ENCODE results near the gene ADGRL1.
"Not testable (repeated sequence)": the region's sequence is repeated elsewhere in the genome, so short reads cannot be mapped to it uniquely, and the experiment has no call there.

ADGRL1 gene

DNA sequence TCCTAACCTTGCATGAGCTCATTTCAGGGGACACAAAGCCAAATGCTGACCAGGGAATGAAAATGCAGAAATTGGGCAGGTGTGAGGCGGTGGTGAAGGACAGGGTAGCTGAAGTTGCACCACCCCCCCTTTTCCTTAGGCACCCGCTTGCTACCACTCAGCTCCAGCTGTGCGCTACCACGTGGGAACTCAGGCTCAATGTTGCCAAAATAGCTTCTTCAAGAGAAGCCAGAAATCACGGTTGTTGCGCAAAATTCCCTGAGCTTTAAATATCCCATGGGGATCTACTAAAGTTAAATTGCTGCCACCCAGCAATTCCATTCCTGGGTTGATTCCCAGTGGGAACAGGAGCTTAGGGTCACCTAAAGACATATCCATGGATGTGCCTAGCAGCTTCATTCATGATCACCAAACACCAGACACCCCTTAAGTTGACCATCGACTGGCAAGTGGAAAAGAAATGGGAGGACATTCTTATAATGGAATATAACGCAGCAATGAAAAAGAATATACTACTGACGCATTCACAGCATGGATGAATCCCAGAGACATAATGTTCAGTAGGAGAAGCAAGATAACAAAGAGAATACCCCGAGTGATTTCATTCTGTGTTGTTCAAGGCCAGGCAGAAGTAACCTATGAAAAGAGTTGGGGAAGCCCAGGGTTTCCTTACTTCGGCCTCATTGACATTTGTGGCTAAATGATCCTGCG lies 12.8 kb upstream of the ADGRL1 start:
- no peak for DNase-seq

DNA sequence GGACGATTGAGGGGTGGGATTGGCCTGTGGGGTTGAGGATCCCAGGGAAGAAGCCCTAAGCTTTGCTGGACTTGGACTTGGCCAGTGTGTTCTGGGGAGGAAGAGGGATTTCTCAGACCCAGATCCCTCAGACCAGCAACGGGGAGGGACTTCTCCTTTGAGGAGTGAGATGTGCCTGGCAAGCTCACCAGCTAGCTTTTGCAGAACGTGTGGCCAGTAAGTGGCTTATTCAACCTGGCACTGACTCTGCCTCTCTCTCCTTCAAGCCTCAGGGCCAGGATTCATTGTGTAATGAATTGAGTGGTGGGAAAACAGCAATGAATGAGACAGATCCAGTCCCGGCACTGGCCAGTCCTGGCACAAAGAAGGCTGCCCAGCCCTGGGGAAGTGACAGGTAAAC lies 11.9 kb upstream of the ADGRL1 start:
- not testable (repeated sequence) for DNase-seq

DNA sequence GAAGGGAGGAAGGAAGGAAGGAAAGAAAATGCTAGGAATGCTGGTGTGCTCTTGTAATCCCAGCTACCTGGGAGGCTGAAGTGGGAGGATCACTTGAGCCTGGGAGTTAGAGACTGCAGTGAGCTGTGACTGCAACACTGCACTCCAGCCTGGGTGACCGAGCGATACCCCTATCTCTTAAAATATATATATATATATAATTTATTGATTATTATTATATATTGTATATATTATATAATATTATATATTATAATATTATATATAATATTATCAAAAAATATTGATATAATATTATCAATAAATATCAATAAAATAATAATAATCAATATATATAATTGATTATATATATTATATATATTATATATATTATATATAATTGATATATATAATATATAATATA lies 8.6 kb upstream of the ADGRL1 start:
- no peak for DNase-seq

DNA sequence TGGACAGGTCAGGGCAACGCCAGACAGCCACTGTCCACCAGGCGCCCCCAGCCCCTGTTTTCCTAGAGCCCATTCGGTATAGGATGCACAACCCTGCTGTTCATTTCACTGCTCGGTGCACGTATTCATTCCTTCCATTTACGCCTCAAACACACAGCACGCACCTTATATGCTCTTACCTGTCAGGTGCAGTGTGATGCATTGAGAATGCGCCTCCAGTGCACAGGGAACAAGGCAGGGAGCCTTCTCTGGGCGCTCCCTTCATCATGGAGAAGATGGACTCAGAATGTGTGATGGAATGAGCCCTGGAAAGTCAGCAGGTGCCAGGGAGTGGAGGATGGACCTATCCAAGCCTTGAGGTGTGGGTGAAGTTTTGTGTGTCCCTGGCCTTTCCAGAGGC lies 4.2 kb upstream of the ADGRL1 start:
- DNase-seq: not testable (repeated sequence)

DNA sequence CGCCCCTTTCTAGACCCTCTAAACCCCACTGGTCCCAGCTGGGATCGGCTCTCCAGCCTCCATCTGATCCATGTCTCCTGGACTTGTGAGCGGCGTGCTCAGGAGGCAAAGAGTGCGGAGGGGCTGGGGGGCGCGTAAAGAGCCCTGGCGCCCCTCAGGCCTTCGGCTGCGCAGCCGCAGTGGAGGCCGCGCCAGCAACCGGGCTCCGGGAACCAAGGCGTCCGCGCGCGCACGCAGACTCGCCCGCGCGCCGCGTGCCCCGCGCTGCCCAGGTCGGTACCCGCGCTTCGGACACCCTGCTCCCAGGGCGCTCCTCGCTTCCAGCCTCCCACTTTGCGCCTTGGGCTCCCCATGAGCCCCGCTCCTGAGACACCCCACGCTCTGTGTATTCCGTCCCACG lies 3.4 kb upstream of the ADGRL1 start:
- not testable (repeated sequence) for DNase-seq

DNA sequence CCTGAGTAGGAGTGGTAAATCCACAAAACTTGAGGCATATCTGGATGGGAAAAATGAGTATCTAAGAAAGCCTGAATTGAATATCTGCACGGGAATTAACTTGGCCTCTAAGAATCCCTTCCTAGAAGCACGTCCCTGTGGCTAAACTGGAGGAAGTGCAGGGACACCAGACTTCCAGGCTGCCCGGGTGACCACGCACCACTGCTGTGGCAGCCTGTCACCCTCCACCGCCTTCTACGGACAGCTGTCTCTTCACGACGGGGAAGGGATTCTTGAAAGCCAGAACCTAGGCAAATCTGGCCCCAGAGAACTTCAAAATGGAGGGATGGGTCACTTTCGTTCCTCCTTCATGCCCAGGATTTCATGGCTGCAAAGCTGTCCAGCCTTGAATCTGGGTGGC lies 2.5 kb upstream of the ADGRL1 start:
- not testable (repeated sequence) for DNase-seq

DNA sequence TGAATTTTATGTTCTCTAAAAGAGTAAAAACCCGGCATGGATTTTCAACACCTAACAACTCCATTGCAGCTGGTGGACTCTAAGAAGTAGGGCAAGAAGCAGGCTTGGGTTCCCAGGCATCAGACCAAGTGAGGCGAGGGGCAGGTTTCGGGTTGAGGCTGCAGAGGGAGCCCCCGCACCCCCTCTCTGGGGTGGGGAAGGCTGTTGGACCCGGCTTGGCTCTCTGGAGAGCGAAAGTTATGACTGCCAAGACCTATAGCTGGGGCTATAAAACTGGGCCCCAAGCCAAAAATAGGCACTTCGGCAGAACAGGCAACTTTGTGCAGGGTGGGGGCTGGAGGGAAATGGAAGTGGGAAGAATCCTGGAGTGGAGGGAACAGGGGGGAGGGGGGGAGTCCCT lies 1.8 kb upstream of the ADGRL1 start:
- DNase-seq: not testable (repeated sequence)

DNA sequence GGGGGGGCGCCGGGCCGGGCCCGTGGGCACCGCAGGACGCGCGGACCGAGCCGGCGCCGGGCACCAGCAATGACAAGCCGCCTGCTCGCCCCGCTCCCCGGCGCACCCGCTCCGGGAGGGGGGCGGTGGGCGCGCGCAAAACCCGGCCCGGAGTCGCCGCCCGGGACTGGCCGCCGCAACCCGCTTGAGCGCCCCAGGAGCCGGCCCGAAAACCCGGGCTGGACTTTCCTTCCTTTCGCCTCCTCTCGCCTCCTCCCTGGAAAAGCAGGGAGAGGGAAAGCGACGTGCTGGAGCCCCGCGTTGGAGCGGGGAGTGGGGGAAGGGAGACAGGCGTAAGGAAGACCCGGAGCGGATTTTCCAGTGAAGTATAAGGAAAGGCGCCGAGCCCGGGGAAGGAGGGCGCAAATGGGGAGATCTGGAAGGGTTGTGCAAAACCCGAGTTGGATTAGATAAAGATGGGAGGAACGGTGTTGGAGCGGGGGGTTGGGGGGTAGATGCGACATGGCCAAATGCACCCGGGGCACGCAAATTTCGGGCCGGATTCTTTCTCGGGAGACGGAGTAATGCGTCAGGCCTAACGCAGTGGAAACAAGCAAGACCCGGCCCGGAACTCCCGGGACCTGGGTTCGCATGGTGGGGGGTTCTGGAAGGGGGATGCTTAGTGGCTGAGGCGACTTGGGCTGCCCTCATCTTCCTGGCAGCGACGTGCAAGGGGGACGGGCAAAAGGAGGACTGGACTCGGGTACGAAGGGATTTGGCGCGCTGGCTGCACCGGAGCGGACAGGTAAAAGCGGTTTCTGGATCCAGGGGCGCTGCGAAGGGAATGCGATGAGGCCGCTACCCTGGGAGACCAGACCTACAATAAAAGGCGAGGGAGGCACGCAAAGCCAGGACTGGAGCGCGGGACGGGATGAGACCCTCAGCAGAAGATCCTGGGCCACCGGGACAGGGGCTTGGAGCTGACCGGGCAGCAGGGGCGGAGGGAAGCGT lies 1.1 kb upstream of the ADGRL1 start:
- peak; percentile 97 for DNase-seq

DNA sequence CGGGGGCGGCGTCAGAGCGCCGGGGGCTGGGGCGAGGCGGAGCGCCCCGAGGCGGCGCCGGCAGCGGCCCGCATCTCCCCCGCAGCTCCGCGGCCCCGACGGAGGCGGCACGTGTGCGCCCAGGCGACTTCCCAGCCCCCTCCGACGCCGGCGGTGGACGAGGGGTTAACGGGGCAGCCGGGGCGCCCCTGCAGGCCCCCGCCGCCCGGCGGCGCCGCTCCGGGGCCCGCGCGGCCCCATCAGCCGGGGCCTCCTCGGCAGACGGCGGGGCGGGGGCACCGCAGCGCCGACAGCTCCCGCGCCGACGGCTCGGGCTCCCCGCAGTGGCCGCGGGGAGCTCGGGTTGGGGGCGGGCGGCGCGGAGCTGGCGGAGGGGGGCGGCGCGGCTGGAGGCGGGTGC lies 339 bp upstream of the ADGRL1 start:
- DNase-seq: not testable (repeated sequence)

DNA sequence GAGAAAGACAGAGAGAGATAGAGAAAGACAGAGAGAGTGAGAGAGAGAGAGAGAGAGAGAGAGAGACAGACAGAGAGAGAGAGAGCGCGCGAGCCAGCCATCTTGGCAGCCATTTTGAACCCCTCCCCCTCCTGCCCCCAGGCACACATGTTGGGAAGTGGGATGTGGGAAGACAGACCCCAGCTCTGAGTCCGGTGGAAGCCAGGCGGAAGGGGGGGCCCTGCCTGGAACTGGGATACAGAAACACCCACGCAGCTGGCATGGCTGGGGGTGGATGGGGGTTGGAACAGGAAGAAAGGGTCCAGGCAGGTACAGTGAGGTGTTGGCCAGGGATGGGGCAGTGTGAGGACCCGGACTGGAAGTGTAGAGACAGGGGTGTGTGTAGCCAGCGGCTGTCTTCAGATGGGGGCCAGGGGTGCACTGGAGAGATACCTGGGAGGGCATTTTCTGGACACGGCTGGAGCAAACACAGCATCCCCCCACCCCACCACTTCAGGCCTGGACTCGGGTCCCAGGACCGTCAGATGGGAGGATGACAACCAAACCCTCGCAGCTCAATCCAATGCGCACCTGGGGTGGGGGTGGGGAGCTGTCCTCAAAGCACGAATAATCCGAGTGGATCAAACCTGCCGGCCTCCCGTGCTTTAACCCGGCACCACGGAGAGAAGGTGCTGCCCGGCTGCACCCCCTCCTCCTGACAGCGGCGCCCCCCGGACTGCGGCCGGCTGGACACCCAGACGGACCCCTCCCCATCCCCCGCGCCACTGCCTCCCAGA lies 1.1 kb downstream of the ADGRL1 start:
- DNase-seq: not testable (repeated sequence)

DNA sequence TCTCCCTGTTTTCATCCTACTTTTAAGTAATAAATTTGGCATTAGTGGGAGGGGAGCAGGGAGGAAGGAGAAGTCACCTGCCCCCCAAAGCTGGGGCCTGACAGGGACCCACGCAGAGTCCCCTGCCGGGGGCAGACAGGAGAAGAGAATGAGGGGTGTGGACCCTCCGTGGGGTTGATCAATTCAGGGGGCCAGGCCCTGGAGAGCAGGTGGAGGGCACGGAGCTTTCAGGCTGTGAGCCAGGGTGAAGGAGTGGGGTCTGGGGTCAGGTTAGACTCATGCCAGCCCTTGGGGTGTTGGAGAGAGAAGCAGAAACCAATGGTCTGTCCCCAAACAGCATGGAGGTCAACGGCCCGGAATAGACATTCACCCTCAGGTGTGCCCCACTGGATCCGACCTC lies 1.8 kb downstream of the ADGRL1 start:
- DNase-seq: not testable (repeated sequence)

DNA sequence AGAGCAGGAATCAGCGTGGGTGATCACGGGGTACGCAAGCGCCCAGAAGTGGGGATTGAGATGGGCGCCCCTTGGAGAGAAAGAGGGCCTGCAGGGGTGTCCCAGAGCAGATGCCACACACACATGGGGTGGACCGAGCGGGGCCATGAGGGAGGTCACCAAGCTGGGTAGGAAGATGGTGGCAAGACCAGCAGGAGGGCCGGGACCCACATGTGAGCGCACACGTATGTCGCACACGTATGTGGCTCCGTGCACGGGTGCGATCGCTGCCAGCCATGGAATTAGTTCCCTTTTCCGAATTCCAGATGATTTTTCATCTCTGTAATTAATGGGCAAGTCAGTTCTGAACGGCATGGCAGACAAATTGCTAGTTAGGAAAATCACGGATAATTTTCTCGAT lies 2.2 kb downstream of the ADGRL1 start:
- not testable (repeated sequence) for DNase-seq

DNA sequence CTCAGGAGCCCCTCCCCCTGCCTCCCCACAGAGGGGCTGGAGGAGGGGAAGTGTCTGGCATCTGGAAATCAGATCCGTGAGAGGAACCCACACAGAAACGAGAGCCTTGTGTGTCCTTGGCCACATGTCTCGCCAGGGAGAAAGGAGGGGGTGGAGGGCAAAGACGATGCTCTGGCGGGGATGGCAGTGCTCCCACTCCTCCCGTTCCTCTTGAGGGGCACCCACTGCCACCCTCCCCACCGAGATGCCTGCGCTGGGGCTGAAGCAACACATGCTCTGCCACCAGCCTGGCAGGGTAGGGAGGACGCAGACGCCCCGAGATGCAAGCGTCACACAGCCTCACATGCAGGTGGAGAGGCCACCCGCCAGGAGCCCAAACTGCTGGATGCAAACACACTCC lies 2.8 kb downstream of the ADGRL1 start:
- DNase-seq: no peak

DNA sequence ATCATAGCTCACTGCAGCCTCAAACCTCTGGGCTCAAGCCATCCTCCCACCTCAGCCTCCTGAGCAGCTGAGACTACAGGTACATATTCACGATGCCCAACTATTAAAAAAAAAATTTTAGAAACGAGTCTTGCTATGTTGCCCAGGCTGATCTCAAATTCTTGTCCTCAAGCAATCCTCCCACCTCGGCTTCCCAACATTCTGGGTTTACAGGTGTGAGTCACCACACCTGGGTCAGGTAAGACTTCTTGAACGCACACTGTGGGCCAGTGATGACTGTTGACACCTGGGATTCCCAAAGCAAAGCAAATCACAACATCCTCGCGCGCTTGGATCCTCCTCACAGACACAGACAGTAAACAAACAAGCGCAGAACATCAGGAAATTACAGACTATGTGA lies 4.5 kb downstream of the ADGRL1 start:
- not testable (repeated sequence) for DNase-seq

DNA sequence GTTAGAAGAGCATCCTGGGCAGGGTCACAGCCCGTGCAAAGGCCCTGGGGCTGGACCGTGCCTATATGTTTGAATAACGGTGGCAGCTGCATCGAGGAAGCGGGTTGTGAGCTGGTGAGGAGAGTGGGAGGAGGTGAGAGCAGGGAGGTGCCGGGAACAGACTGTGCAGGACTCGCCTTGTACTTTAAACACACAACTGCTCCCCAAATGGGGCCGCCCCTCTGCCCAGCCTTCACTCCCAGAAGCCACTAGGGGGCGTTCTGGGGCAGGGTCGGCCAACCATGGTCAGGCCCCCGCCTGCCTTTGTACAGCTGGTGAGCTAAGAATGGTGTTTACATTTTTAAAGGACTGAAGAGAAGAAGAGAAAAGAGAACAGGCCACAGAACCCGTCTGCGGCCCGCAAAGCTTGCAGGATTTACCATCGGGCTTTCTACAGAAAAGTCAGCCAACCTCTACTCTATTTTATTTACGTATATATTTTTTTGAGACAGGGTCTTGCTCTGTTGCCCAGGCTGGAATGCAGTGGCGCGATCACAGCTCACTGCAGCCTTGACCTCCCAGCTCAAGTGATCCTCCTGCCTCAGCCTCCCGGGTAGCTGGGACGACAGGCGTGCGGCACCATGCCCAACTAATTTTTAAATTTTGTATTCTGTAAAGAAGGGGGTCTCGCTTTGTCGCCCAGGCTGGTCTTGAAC lies 5.7 kb downstream of the ADGRL1 start:
- DNase-seq: peak; percentile 30

DNA sequence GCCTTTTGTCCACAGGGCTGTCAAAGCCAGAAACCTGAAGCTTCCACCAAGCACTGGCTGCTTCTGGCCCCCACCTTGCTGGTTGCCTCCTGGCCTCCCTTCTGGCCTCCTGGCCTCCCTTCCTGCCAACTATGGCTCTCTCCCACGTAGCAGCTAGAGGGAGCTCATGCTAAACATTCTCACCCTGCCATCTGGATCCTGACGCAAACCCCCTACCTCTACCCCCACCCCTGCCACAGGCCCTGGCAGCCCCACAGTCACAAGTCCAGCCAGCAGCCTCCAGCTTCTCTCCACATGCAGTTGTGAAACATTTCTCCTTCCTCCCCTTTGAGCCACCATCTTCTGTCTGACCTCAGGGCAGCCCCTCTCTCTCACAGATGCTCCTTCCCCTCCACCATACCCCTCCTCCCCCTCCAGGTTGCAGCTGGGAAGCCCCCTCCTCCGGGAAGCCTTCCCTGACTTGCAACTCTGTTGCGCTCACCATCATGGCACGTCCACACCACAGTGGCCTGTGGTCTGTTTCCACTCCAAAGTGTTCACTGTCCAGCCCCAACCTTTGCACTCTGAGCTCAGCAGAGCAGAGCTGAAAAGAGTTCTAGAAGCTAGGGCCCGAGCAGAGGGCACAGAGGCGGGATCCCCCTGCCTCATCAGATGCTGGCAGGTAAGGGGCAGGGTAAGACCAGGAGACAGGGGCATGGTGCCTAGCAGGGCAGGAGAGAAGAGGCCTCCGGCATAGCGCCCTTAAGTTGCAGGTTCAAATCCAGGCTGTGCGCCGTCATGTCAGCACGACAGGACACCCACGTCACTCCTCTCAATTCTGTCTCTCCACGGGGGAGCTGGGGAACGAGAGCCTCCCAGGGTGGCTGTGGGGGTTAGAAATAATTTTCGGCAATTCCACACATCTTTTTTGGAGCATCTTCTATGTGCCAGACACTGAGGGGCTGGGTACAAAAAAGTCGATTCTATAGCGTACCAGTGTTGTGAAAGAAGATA lies 7.3 kb downstream of the ADGRL1 start:
- peak; percentile 17 for DNase-seq

DNA sequence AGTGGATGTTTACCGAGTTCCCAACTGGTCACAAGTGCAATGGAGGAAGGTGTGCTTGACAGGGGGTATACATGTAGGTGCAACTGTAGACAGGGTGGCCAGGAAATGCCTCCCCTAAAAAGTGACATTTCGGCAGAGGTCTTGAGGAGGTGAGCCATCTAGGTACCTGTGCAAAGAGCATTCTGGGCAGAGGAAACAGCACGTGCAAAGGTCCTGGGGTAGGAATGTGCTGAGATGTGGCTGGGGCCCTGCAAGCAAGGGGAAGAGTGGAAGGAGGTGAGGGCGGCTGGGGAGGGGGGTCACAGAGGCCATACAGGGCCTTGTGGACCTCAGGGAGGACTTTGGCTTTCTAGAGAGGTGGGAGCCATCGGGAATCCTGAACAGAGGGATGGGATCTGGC lies 8.1 kb downstream of the ADGRL1 start:
- no peak for DNase-seq

DNA sequence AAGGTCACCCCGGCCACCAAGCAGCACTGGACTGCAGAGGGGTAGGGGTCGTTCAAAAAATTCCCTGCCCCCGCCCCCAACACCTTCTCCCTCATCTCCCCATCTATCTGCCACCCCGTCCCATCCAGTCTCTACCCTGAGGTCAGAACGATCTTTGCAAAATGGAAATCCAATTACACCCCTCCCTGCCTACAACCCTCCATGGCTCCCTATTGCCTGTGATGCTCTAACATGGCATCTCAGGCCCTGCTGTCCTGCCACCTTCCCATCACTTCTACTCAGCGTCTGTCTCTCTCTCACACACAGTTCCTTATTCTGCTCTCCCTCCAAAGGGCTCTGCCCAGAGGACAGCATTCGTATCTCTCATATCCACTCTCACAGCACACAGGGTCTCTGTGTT lies 8.7 kb downstream of the ADGRL1 start:
- DNase-seq: not testable (repeated sequence)

DNA sequence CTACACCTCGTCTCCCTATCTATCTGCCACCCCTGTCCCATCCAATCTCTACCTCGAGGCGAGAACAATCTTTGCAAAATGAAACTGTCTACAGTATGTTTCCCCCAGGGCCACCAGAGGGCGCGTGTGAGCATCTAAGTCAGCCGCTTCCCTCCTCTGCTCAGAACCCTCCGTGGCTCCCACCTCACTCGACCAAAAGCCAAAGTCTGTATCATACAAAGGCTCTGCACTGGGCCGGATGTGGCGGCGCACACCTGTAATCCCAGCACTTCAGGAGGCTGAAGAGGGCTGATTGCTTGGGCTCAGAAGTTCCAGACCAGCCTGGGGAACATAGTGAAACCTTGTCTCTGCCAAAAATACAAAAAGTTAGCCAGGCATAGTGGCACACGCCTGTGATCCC lies 9.9 kb downstream of the ADGRL1 start:
- peak; percentile 37 for DNase-seq

DNA sequence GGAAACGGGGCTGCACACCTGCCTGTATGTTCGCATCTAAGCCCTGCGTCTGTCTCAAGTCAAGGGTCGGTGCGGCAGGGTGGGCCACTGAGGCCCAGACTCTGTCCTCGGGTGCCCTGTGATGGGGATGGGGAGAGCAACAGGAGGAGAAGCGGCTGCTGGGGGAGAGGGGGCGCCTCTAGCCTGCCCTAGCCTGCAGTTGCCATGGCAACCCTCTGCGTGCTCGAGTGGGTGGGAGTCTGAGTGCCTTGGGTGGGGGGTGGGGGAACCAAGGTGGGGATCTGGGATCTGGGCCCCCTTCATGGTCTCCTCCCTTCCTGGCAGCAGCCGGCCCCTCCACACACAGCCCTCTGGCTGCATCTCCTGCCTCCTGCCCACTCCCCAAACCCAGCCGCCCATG lies 10.8 kb downstream of the ADGRL1 start:
- DNase-seq: not testable (repeated sequence)

DNA sequence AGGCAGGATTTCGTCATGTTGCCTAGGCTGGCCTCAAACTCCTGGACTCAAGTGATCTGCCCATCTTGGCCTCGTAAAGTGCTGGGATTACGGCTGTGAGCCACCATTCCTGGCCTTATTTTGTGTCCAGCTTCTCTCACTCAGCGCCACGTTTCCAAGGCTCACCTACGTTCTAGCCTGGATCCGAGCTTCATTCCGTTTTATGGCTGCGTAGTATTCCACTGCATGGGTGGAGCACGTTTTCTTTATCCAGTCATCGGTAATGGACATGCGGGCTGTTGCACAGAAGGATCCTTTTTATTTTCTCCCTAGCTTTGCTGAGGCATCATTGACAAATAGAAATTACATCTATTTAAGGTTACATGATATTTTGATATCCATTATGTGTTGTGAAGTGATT lies 16.6 kb downstream of the ADGRL1 start:
- no peak for DNase-seq

Data from fibroblast of skin of abdomen (primary cell).